HUDEP-2 (cell line): Measurements from ENCODE around the gene SORCS2.

ENCODE experiments used
- DNase-seq, 76 experiments: peaks; one replicate each; lab custom pipeline; 2025; ENCODE audit not compliant: unreplicated experiment in 76 of 76; lab: John Stamatoyannopoulos, UW

SORCS2 gene

GRCh38 chr4:7634661-7635251 lies 442.4 kb downstream of the SORCS2 start:
- DNase-seq, result no peak

- DNase-seq, result no peak
Measured at GRCh38 chr4:7635445-7636239, 443.3 kb downstream of the SORCS2 start.

GRCh38 chr4:7636240-7636508 lies 443.8 kb downstream of the SORCS2 start:
- DNase-seq, result no peak

- DNase-seq, result no peak
Measured at GRCh38 chr4:7637139-7637538, 444.8 kb downstream of the SORCS2 start.

- no peak for DNase-seq
Measured at GRCh38 chr4:7637971-7638370, 445.6 kb downstream of the SORCS2 start.

- no peak for DNase-seq
Measured at GRCh38 chr4:7638489-7638888, 446.2 kb downstream of the SORCS2 start.

GRCh38 chr4:7638984-7639789 lies 446.8 kb downstream of the SORCS2 start:
- DNase-seq, result no peak

- DNase-seq, result no peak
Measured at GRCh38 chr4:7640136-7640535, 447.8 kb downstream of the SORCS2 start.

GRCh38 chr4:7641712-7642111 lies 449.4 kb downstream of the SORCS2 start:
- DNase-seq, result no peak

- no peak for DNase-seq
Measured at GRCh38 chr4:7642741-7643458, 450.6 kb downstream of the SORCS2 start.

GRCh38 chr4:7645158-7645557 lies 452.8 kb downstream of the SORCS2 start:
- DNase-seq, result no peak

- no peak for DNase-seq
Measured at GRCh38 chr4:7645956-7646355, 453.6 kb downstream of the SORCS2 start.

GRCh38 chr4:7646384-7647061 lies 454.2 kb downstream of the SORCS2 start:
- DNase-seq, result no peak

GRCh38 chr4:7647186-7647585 lies 454.8 kb downstream of the SORCS2 start:
- DNase-seq, result no peak

- DNase-seq, result no peak
Measured at GRCh38 chr4:7647600-7648543, 455.5 kb downstream of the SORCS2 start.

- no peak for DNase-seq
Measured at GRCh38 chr4:7648544-7649395, 456.4 kb downstream of the SORCS2 start.

- no peak for DNase-seq
Measured at GRCh38 chr4:7649411-7649740, 457.0 kb downstream of the SORCS2 start.

- no peak for DNase-seq
Measured at GRCh38 chr4:7649741-7650531, 457.6 kb downstream of the SORCS2 start.
